ENCODE data around the gene FANCD2OS.

- TF ChIP-seq CTCF (IDR thresholded peaks at IDR 0.05) (no peak), POLR2A (IDR thresholded peaks at IDR 0.05) (no peak)
Observed at GRCh38 chr3:10116928-10117327, 8.9 kb upstream of the FANCD2OS start.

Data from right lobe of liver (tissue), 4 donors.